ENCODE results near the gene UBE2G1.
"Not testable (repeated sequence)": the region's sequence is repeated elsewhere in the genome, so short reads cannot be mapped to it uniquely, and the experiment has no call there.

- TF ChIP-seq ZNF274 (CRISPR knock-in tag; IDR thresholded peaks at IDR 0.05); NBN (conservative IDR thresholded peaks at IDR 0.05); KDM4B (CRISPR knock-in tag; IDR thresholded peaks at IDR 0.05): not testable (repeated sequence)
Measured at GRCh38 chr17:4367177-4367576, 702 bp upstream of the UBE2G1 start.

Data from HepG2 (cell line).